22Rv1 (cell line): Measurements from ENCODE around the gene ZNF92.

Experiments
- H3K27ac ChIP-seq: fragments of 450-650 bp; 2 replicates; pipeline ENCODE4 v1.5.1; 2017
- ZFX ChIP-seq: fragments of 450-650 bp; IDR thresholded peaks from 2 replicates; pipeline ENCODE4 v1.6.1; 2017; ENCODE audit warnings: antibody characterized with exemption, borderline replicate concordance
- TF ChIP-seq, protein P1 (sequence below): fragments of 450-650 bp; IDR thresholded peaks from 2 replicates; pipeline ENCODE4 v1.5.1; 2017; ENCODE audit warnings: mild to moderate bottlenecking

The ZNF92 gene

DNA sequence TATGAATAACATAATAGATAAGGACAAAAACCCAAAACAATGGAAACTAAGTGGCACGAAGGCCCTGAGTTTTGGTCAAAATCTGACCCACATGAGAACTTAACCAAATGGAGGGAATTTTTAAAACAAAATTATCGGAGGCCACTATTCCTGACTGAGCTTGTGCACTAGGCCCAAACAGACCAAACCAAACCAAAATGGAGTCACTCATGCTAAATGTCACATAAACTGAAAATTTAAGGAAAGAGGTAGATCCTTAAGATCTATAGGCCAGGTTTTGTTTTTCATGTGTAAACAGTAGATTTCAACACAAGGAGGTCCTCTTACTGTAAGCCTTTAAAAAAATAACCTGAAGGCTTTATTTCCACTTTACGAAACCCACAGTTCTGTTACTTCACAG lies 3.8 kb upstream of the ZNF92 start:
- no peak overlapping the region for H3K27ac ChIP-seq
- TF ChIP-seq, protein P1, sequence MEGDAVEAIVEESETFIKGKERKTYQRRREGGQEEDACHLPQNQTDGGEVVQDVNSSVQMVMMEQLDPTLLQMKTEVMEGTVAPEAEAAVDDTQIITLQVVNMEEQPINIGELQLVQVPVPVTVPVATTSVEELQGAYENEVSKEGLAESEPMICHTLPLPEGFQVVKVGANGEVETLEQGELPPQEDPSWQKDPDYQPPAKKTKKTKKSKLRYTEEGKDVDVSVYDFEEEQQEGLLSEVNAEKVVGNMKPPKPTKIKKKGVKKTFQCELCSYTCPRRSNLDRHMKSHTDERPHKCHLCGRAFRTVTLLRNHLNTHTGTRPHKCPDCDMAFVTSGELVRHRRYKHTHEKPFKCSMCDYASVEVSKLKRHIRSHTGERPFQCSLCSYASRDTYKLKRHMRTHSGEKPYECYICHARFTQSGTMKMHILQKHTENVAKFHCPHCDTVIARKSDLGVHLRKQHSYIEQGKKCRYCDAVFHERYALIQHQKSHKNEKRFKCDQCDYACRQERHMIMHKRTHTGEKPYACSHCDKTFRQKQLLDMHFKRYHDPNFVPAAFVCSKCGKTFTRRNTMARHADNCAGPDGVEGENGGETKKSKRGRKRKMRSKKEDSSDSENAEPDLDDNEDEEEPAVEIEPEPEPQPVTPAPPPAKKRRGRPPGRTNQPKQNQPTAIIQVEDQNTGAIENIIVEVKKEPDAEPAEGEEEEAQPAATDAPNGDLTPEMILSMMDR, result no peak
- no peak for TF ChIP-seq ZFX

DNA sequence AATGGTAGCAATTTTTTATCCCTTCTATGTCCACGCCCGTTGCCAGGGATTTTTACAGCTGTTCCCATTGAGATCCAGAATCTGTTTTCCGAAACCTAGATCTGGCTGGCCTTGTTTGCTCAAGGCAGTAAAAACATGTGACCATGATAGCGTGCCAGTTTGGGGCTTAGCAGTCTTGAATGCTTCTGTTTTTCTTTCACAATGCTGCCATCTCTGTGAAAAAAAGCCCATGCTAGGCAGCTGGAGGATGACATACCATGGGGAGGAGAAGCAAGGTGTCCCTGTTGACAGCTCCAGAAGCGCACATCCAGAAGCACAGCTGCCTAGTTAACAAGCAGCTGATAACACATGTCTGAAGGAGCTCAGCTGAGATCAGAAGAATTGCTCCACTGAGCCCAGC lies 2.2 kb upstream of the ZNF92 start:
- no peak for TF ChIP-seq ZFX
- TF ChIP-seq, protein P1, result no peak
- no peak overlapping the region for H3K27ac ChIP-seq

DNA sequence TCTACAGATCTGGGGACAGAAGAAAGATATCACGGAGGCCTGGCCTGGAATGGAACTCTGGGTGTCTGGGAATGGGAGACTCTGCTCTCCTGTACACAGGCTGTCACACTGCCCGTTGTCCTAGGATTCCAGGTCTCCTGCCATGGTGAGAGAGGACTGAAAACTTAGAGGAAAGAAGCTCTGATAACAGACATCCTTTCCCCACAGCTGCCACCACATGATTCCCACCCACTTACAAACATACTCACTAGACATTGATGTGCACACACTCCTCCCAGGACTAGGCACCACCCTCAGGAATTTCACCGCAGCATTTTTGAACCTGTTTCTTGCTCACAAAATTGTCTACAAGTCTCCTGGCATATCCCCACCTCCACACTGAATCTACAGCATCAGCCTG lies 5.7 kb downstream of the ZNF92 start:
- no peak for TF ChIP-seq ZFX
- TF ChIP-seq, protein P1, result no peak

DNA sequence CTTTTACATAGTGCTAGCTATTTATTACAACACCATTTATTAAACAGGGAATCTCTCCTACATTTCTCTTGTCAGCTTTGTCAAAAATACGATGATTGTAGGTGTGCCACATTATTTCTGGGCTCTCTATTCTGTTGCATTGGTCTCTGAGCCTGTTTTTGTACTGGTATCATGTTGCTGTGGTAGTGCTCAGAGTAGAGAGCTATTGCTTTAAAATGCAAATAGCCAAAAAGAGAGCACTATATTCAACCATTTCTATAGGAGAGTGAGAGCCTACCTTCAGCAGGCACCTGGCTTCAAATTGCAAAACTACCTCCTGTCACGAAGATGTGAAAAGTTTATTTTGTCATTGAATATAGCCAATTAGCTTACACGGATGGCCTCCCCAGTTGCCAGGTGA lies 8.1 kb downstream of the ZNF92 start:
- TF ChIP-seq, protein P1, result no peak
- TF ChIP-seq ZFX, result no peak
- H3K27ac ChIP-seq, result no peak overlapping the region

More for the DNA sequence above, 5.7 kb downstream of the ZNF92 start:
- H3K27ac ChIP-seq, result no peak overlapping the region

DNA sequence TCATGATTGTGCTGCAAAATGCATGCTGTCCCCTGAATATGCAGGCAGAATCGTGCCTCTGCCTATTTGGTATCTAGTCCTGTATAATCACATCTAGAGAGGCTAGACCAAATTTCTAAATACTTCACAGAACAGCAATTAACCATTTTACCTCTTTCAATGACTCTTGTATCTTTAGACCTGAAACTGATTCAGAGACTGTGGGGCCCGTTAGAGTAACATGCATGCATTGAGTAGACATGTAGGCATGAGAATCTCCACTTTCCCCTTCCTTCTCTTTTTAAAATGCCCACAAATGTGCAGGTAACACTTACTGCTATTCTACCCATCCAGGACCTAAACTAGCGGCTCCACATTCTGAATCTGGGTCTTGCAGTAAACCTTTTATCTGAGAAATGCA lies 8.8 kb downstream of the ZNF92 start:
- TF ChIP-seq ZFX, result no peak
- TF ChIP-seq, protein P1, result no peak
- no peak overlapping the region for H3K27ac ChIP-seq

DNA sequence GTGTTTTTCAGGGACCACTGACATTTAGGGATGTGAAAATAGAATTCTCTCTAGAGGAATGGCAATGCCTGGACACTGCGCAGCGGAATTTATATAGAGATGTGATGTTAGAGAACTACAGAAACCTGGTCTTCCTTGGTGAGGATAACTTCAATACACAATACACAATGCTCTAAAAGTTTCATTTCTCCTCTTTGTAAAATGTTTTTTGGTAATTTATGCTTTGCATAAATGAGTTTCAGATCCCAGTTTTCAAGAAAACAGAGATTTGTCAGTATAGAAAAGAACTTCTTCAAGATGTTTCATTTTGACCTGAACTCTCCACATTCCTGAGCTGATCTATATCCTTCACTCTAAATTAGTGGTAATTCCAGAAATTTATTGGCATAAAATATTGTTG lies 14.2 kb downstream of the ZNF92 start:
- no peak overlapping the region for H3K27ac ChIP-seq
- TF ChIP-seq, protein P1, result no peak
- TF ChIP-seq ZFX, result no peak

DNA sequence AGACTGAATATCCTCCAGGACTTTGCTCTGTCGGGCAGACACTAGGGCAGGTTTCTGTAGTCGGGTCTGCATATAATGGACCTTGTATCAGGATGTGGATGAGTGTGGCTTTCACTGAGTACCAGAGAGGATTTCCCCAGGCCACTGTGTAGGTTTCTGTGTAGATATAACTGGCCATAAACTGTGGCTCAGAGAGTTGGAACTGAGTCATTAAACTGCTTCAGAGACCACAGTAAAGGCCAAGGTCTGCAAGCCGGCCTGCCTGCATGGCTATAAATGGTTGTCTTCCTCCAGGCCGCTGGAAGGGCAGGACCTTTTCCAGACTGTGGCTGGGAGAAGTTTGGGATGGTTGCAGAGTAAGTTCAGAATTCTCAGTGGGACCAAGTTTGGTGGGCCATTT lies 16.9 kb downstream of the ZNF92 start:
- TF ChIP-seq ZFX, result no peak
- TF ChIP-seq, protein P1, result no peak
- H3K27ac ChIP-seq, result no peak overlapping the region
